Measurements from ENCODE around the gene SNED1. TPM values are rescaled to one million over a fixed set of nuclear protein-coding genes. Genes with fewer than 3 reads are reported as not detected.

SNED1 gene
- total RNA-seq, 1 donor from 2014 or later, result 0.11 TPM

GRCh38 chr2:241123816-241124536, 125.6 kb downstream of the SNED1 start:
- H3K4me3 ChIP-seq, result no peak overlapping the region
- no peaks in the 10 kb centered on the region for H3K9me3 ChIP-seq (ENCODE audit: low read depth)
- H3K27ac Mint-ChIP-seq, result no peak overlapping the region
- no peak overlapping the region for H2AFZ ChIP-seq (replicated peaks)
- no peaks in the 10 kb centered on the region for H3K27me3 Mint-ChIP-seq (ENCODE audit: insufficient read depth, low read depth)
- no peak for TF ChIP-seq EZH2phosphoT487 (IDR thresholded peaks at IDR 0.05)
- no peak for TF ChIP-seq CTCF (IDR thresholded peaks at IDR 0.05)
- no peak for TF ChIP-seq EZH2 (IDR thresholded peaks at IDR 0.05)
- H3K4me1 Mint-ChIP-seq, result no peaks in the 10 kb centered on the region
- H3K36me3 ChIP-seq, result no peaks in the 10 kb centered on the region
- no peaks in the 10 kb centered on the region for H3F3A ChIP-seq (ENCODE audit: low read depth)
- H3K4me2 ChIP-seq, result no peak overlapping the region
- H3K36me3 Mint-ChIP-seq, result peaks cover 4% of the 10 kb centered on the region
- no peak overlapping the region for H3K4me3 Mint-ChIP-seq
- no peaks in the 10 kb centered on the region for H3K9me3 Mint-ChIP-seq
- H3K27ac ChIP-seq, result no peak overlapping the region
- H3K9ac ChIP-seq, result no peak overlapping the region
- no peaks in the 10 kb centered on the region for H3K27me3 ChIP-seq
- no peak for DNase-seq (ENCODE audit: low spot score)
- H3K79me2 ChIP-seq (ENCODE audit: low read depth), result no peaks in the 10 kb centered on the region
- H3K4me1 ChIP-seq, result no peaks in the 10 kb centered on the region
- no peaks in the 10 kb centered on the region for H4K20me1 ChIP-seq (ENCODE audit: low read depth)

- H3K9me3 ChIP-seq (ENCODE audit: low read depth), result no peaks in the 10 kb centered on the region
- H3K4me1 ChIP-seq, result no peaks in the 10 kb centered on the region
- Mint-ChIP-seq H3K4me3 (no peak overlapping the region), H3K4me1 (no peaks in the 10 kb centered on the region), H3K27ac (no peak overlapping the region), H3K36me3 (peaks cover 4% of the 10 kb centered on the region), H3K27me3 (ENCODE audit: insufficient read depth, low read depth) (no peaks in the 10 kb centered on the region), H3K9me3 (no peaks in the 10 kb centered on the region)
- no peak overlapping the region for H3K27ac ChIP-seq
- H3K4me3 ChIP-seq, result no peak overlapping the region
- H3K79me2 ChIP-seq (ENCODE audit: low read depth), result no peaks in the 10 kb centered on the region
- no peak overlapping the region for H2AFZ ChIP-seq (replicated peaks)
- no peaks in the 10 kb centered on the region for H4K20me1 ChIP-seq (ENCODE audit: low read depth)
- H3F3A ChIP-seq (ENCODE audit: low read depth), result no peaks in the 10 kb centered on the region
- H3K27me3 ChIP-seq, result no peaks in the 10 kb centered on the region
- no peaks in the 10 kb centered on the region for H3K36me3 ChIP-seq
- no peak overlapping the region for H3K4me2 ChIP-seq
- H3K9ac ChIP-seq, result no peak overlapping the region
- DNase-seq (ENCODE audit: low spot score), result no peak
- no peak for TF ChIP-seq EZH2phosphoT487 (IDR thresholded peaks at IDR 0.05)
- no peak for TF ChIP-seq CTCF (IDR thresholded peaks at IDR 0.05)
- no peak for TF ChIP-seq EZH2 (IDR thresholded peaks at IDR 0.05)
Observed at GRCh38 chr2:241125626-241126025, 127.2 kb downstream of the SNED1 start.

GRCh38 chr2:241126201-241126611, 127.8 kb downstream of the SNED1 start:
- H3K36me3 Mint-ChIP-seq, result peaks cover 3% of the 10 kb centered on the region
- H3K27ac ChIP-seq, result no peak overlapping the region
- no peaks in the 10 kb centered on the region for H3K27me3 Mint-ChIP-seq (ENCODE audit: insufficient read depth, low read depth)
- no peak overlapping the region for H3K9ac ChIP-seq
- no peak overlapping the region for H3K4me2 ChIP-seq
- no peak for DNase-seq (ENCODE audit: low spot score)
- no peaks in the 10 kb centered on the region for H4K20me1 ChIP-seq (ENCODE audit: low read depth)
- no peak overlapping the region for H2AFZ ChIP-seq (replicated peaks)
- no peak overlapping the region for H3K27ac Mint-ChIP-seq
- no peaks in the 10 kb centered on the region for H3K27me3 ChIP-seq
- no peaks in the 10 kb centered on the region for H3F3A ChIP-seq (ENCODE audit: low read depth)
- H3K4me3 ChIP-seq, result no peak overlapping the region
- no peaks in the 10 kb centered on the region for H3K36me3 ChIP-seq
- TF ChIP-seq CTCF (IDR thresholded peaks at IDR 0.05) (no peak), EZH2phosphoT487 (IDR thresholded peaks at IDR 0.05) (no peak), EZH2 (IDR thresholded peaks at IDR 0.05) (no peak)
- H3K4me3 Mint-ChIP-seq, result no peak overlapping the region
- H3K4me1 Mint-ChIP-seq, result no peaks in the 10 kb centered on the region
- no peaks in the 10 kb centered on the region for H3K9me3 ChIP-seq (ENCODE audit: low read depth)
- no peaks in the 10 kb centered on the region for H3K4me1 ChIP-seq
- H3K79me2 ChIP-seq (ENCODE audit: low read depth), result no peaks in the 10 kb centered on the region
- no peaks in the 10 kb centered on the region for H3K9me3 Mint-ChIP-seq
